Peyer's patch (tissue), 4 donors: ENCODE results near the gene NPSR1. TPM values are rescaled to one million over a fixed set of nuclear protein-coding genes. Genes with fewer than 3 reads are reported as not detected.

Source experiments
- DNase-seq, 3 donors: peaks; one replicate each; pipeline ENCODE4 v3.0.0-alpha.2; 2017 to 2019
- H3K27ac ChIP-seq, 4 donors: fragments of 200-600 bp; sonication (generic); one replicate each; pipeline ENCODE4 v1.5.1; 2016 to 2019
- H3K27me3 ChIP-seq, 2 donors: fragments of 200-600 bp; sonication (generic); one replicate each; pipeline ENCODE4 v1.5.1; 2019
- H3K36me3 ChIP-seq, 3 donors: fragments of 200-600 bp; sonication (generic); one replicate each; pipeline ENCODE4 v1.5.1; 2016 to 2019
- H3K4me1 ChIP-seq, 4 donors: fragments of 200-600 bp; sonication (generic); one replicate each; pipeline ENCODE4 v1.5.1; 2016 to 2019
- H3K4me3 ChIP-seq, 4 donors: fragments of 200-600 bp; sonication (generic); 1 replicate in 3 of 4; 2 replicates in 1 of 4; pipeline ENCODE4 v1.5.1; 2016 to 2019; ENCODE audit warnings: mild to moderate bottlenecking in 1 of 4
- H3K9me3 ChIP-seq, 4 donors: fragments of 200-600 bp; sonication (generic); one replicate each; pipeline ENCODE4 v1.5.1; 2016 to 2019; ENCODE audit warnings: mild to moderate bottlenecking in 1 of 4
- POLR2A ChIP-seq, 2 donors: fragments of 450-650 bp; IDR thresholded peaks; one replicate each; pipeline ENCODE4 v1.5.1; 2017; ENCODE audit warnings: antibody characterized with exemption in 2 of 2, mild to moderate bottlenecking in 2 of 2, moderate library complexity in 2 of 2
- total RNA-seq, 4 donors: library from RNA; depleted of rRNA; stranded (reverse); fragments of >200 nt; gene quantifications; one replicate each; pipeline ENCODE4 v1.1.0, GENCODE V29; 2016
- TF ChIP-seq, protein P1 (sequence below), 6 experiments: fragments of 450-650 bp in 4 of 6; fragments of 200-600 bp in 2 of 6; sonication (generic) in 1 of 6; IDR thresholded peaks; one replicate each; pipeline ENCODE4 v1.5.1; 2017 to 2019; ENCODE audit warnings: antibody characterized with exemption in 6 of 6, mild to moderate bottlenecking in 3 of 6, moderate library complexity in 1 of 6

NPSR1 gene
- total RNA-seq, 4 donors from 2014 or later, result not detected

DNA sequence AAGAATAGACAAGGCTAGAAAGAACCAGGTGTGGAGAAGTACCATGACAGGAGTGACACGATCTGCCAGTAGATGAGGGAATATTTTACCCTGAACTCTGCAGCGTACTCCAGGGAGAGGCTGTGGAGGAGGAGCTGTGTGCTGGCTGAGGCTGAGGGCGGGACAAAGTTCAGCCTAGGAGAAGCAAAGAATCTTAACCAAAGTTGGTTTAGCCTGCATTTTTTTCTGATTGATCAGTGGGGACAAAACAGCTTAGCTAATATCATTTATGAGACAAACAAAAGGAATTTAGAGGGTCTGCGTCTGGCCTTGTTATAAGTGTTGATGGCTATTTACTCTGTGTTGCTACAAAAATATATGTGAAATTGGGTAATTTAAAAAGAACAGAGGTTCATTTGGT lies 5.2 kb upstream of the NPSR1 start:
- no peaks in the 10 kb centered on the region for H3K27me3 ChIP-seq
- no peaks in the 10 kb centered on the region for H3K36me3 ChIP-seq
- no peak for DNase-seq
- H3K4me1 ChIP-seq, result no peaks in the 10 kb centered on the region
- no peak for TF ChIP-seq POLR2A (IDR thresholded peaks at IDR 0.05)
- TF ChIP-seq, protein P1, sequence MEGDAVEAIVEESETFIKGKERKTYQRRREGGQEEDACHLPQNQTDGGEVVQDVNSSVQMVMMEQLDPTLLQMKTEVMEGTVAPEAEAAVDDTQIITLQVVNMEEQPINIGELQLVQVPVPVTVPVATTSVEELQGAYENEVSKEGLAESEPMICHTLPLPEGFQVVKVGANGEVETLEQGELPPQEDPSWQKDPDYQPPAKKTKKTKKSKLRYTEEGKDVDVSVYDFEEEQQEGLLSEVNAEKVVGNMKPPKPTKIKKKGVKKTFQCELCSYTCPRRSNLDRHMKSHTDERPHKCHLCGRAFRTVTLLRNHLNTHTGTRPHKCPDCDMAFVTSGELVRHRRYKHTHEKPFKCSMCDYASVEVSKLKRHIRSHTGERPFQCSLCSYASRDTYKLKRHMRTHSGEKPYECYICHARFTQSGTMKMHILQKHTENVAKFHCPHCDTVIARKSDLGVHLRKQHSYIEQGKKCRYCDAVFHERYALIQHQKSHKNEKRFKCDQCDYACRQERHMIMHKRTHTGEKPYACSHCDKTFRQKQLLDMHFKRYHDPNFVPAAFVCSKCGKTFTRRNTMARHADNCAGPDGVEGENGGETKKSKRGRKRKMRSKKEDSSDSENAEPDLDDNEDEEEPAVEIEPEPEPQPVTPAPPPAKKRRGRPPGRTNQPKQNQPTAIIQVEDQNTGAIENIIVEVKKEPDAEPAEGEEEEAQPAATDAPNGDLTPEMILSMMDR (IDR thresholded peaks at IDR 0.05), result no peak
- no peaks in the 10 kb centered on the region for H3K9me3 ChIP-seq
- no peak overlapping the region for H3K27ac ChIP-seq
- H3K4me3 ChIP-seq, result no peak overlapping the region

DNA sequence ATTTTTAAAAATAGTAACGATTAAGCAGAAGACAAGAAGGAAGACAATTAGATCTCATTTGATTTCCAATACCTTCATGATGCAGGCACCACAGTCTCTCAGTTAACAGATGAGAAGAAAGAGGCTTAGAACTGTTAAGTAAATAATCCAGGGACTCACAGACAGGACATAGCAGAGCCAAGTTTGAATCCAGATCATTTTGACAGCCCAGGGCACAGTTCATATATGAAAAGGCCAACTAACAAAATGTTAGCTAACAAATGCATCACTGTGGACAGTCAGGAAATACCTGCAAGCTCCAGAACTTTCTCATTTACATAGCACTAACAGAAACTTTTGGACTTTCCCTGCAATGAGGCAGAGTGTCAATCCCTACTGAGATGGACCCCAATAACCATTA lies 4.2 kb upstream of the NPSR1 start:
- H3K4me3 ChIP-seq, result no peak overlapping the region
- no peaks in the 10 kb centered on the region for H3K9me3 ChIP-seq
- no peak for DNase-seq
- no peaks in the 10 kb centered on the region for H3K27me3 ChIP-seq
- no peaks in the 10 kb centered on the region for H3K36me3 ChIP-seq
- TF ChIP-seq, protein P1 (IDR thresholded peaks at IDR 0.05), result no peak
- no peak for TF ChIP-seq POLR2A (IDR thresholded peaks at IDR 0.05)
- no peak overlapping the region for H3K27ac ChIP-seq
- H3K4me1 ChIP-seq, result no peaks in the 10 kb centered on the region

DNA sequence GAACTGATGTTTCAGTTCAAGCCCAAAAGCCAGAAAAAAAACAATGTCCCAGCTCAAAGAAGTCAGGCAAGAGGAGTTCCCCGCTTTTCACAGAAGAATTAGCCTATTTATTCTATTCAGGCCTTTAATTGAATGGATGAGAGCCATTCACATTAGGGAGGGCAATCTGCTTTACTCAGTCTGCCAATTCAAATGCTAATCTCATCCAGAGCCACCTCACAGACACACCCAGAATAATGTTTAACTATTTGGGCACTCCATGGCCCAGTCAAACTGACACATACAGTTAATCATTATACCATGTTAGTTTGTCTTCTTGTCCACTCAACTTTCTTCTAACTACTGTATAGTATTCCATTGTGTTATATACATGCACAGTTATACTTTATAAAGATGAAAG lies 2.6 kb upstream of the NPSR1 start:
- H3K36me3 ChIP-seq, result no peaks in the 10 kb centered on the region
- H3K4me1 ChIP-seq, result no peaks in the 10 kb centered on the region
- H3K4me3 ChIP-seq, result no peak overlapping the region
- no peaks in the 10 kb centered on the region for H3K27me3 ChIP-seq
- no peak overlapping the region for H3K27ac ChIP-seq
- no peak for DNase-seq
- TF ChIP-seq, protein P1 (IDR thresholded peaks at IDR 0.05), result no peak
- no peak for TF ChIP-seq POLR2A (IDR thresholded peaks at IDR 0.05)
- H3K9me3 ChIP-seq, result no peaks in the 10 kb centered on the region

DNA sequence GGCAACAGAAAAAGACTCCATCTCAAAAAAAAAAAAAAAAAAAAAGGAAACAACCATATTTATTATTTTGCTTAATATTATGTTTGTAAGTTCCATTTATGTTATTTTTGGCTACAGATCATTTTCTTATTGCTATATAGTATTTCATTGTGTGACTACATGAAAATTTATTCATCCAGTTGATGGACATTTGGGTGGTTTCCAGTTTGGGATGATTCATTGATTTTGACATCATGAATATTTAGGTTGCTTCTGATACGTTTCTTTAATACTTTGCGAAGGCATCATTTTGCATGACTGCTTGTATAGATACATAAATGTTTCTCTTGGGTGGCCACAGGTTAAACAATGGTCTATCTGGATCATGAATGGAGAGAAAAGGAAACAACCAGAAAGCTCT lies 2.0 kb upstream of the NPSR1 start:
- no peak for DNase-seq
- Histone ChIP-seq H3K27me3 (no peaks in the 10 kb centered on the region), H3K4me3 (no peak overlapping the region), H3K27ac (no peak overlapping the region), H3K9me3 (no peaks in the 10 kb centered on the region), H3K36me3 (no peaks in the 10 kb centered on the region), H3K4me1 (no peaks in the 10 kb centered on the region)
- no peak for TF ChIP-seq POLR2A (IDR thresholded peaks at IDR 0.05)
- TF ChIP-seq, protein P1 (IDR thresholded peaks at IDR 0.05), result no peak

DNA sequence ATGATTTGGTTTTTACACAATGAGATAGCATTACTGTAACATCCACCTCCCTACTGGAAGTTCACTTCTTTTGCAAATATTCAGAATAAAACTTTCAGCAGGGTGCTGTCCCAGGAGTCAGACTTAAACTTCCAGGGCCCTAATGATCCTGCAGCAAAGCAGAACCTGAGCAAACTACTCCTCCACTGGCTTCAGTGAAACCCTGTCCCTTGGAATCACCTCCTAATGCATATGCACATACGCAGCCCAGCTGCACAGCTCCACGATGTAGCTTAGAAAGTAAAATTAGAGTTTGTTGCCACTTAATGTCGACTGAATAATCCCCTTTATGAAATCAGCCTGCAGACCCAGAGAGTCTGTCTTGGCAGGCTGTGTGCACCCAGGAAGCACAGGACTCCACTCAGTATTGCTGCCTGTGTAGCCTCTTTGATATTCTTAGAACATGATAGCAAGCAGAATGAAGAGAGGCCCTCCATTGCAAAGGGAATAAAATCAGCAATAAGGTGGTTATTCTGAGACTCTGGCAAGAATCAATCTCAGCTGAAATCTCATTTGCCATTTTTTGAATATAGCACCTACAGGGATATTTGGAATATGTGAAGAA lies 1.6 kb downstream of the NPSR1 start:
- Histone ChIP-seq H3K4me3 (no peak overlapping the region), H3K36me3 (no peaks in the 10 kb centered on the region), H3K27me3 (no peaks in the 10 kb centered on the region), H3K9me3 (no peaks in the 10 kb centered on the region), H3K4me1 (no peaks in the 10 kb centered on the region), H3K27ac (no peak overlapping the region)
- DNase-seq, result no peak
- TF ChIP-seq, protein P1 (IDR thresholded peaks at IDR 0.05), result no peak
- TF ChIP-seq POLR2A (IDR thresholded peaks at IDR 0.05), result no peak
